Smooth muscle cell (in vitro differentiated cells): ENCODE results near the gene SLC35D3. TPM values are rescaled to one million over a fixed set of nuclear protein-coding genes. Genes with fewer than 3 reads are reported as not detected.

ENCODE experiments used
- DNase-seq: peaks from one replicate; lab custom pipeline; 2025; ENCODE audit not compliant: unreplicated experiment; lab: John Stamatoyannopoulos, UW
- H2AFZ ChIP-seq: fragments of 200-600 bp; sonication (generic); 2 replicates; pipeline ENCODE4 v1.6.0; 2016; ENCODE audit warnings: antibody characterized with exemption, low read depth, mild to moderate bottlenecking
- H3F3A ChIP-seq: fragments of 200-600 bp; sonication (generic); 2 replicates; pipeline ENCODE4 v1.6.0; 2017; ENCODE audit warnings: antibody characterized with exemption, low read depth
- H3K27ac ChIP-seq: fragments of 200-600 bp; sonication (generic); 2 replicates; pipeline ENCODE4 v1.5.1; 2016; ENCODE audit warnings: low read depth, mild to moderate bottlenecking
- H3K27me3 ChIP-seq: fragments of 200-600 bp; sonication (generic); 2 replicates; pipeline ENCODE4 v1.6.1; 2016; ENCODE audit warnings: low read depth, mild to moderate bottlenecking
- H3K36me3 ChIP-seq: fragments of 200-600 bp; sonication (generic); 2 replicates; pipeline ENCODE4 v1.5.1; 2016; ENCODE audit warnings: low read depth
- H3K4me1 ChIP-seq: fragments of 200-600 bp; sonication (generic); 2 replicates; pipeline ENCODE4 v1.5.1; 2016; ENCODE audit warnings: low read depth
- H3K4me2 ChIP-seq: fragments of 200-600 bp; sonication (generic); 2 replicates; pipeline ENCODE4 v1.6.0; 2016; ENCODE audit warnings: mild to moderate bottlenecking
- H3K4me3 ChIP-seq: fragments of 200-600 bp; sonication (generic); 2 replicates; pipeline ENCODE4 v1.5.1; 2016; ENCODE audit warnings: mild to moderate bottlenecking
- H3K79me2 ChIP-seq: fragments of 200-600 bp; sonication (generic); 2 replicates; pipeline ENCODE4 v1.6.0; 2016; ENCODE audit warnings: low read depth, mild to moderate bottlenecking
- H3K9ac ChIP-seq: fragments of 200-600 bp; sonication (generic); 2 replicates; pipeline ENCODE4 v1.6.0; 2016; ENCODE audit warnings: low read depth
- H3K9me3 ChIP-seq: fragments of 200-600 bp; sonication (generic); replicated peaks from 2 replicates; pipeline ENCODE4 v1.5.1; 2016; ENCODE audit warnings: low read depth
- H4K20me1 ChIP-seq: fragments of 200-600 bp; sonication (generic); 2 replicates; pipeline ENCODE4 v1.6.0; 2016; ENCODE audit warnings: low read depth
- CTCF ChIP-seq: fragments of 200-600 bp; sonication (generic); IDR thresholded peaks from 2 replicates; pipeline ENCODE4 v1.5.1; 2017; ENCODE audit warnings: borderline replicate concordance, mild to moderate bottlenecking, antibody characterized with exemption; ENCODE audit not compliant: insufficient read depth, poor library complexity, severe bottlenecking
- WGBS: methylation state at CpG from one replicate; pipeline ENCODE4 v1.1.7; 2016; ENCODE audit warnings: low lambda C conversion rate; 5-methylcytosine and 5-hydroxymethylcytosine counted together
- polyA plus RNA-seq: library from polyadenylated mRNA; unstranded; fragments of >200 nt; fragmentation: Nextera tagmentation; extraction: Ambion mirVana; gene quantifications from 2 replicates; pipeline ENCODE4 v1.2.1, GENCODE V29; 2016
- total RNA-seq: library from RNA; depleted of rRNA; stranded (reverse); fragments of >200 nt; gene quantifications from 2 replicates; pipeline ENCODE4 v1.2.3, GENCODE V29; 2014

The SLC35D3 gene
- total and polyA plus RNA-seq, 2 experiments from 2014 or later, result not detected

DNA sequence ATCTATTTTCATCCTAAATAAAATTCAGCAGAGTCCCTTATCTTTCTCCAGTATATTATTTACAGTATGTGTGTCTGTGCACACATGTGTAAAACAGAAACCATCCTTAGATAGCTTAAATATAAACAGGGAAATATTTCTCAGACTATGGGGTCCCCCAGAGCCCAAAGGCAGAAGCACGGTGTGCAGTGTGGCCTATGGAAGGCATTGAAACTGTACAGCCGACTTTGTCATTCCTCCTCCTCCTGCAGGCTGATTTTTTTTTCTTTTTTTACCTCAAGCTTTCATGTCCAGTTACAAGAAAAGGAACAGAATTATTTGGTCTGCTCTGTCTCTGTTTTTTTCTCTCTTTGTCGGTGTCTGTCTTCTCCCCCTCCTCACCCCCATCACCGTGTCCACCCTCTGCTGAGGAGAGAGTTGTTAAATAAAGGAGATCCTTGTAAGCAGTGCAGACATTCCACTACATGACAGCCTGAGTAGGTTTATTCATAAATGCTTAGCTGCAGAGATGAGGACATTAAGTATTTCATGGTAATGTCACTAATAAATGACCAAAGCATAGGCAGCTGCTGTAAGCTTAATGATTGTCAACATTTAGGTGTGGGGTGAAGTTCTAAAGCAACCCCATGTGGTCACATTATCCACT, 31.8 kb upstream of the SLC35D3 start:
- no peak for DNase-seq
- no peak overlapping the region for H3K4me3 ChIP-seq
- no peaks in the 10 kb centered on the region for H3K4me1 ChIP-seq
- H2AFZ ChIP-seq, result no peak overlapping the region
- H3K9me3 ChIP-seq, result no peaks in the 10 kb centered on the region
- H3K27me3 ChIP-seq, result no peaks in the 10 kb centered on the region
- peaks cover 14% of the 10 kb centered on the region for H4K20me1 ChIP-seq
- no peaks in the 10 kb centered on the region for H3K36me3 ChIP-seq
- H3K27ac ChIP-seq, result no peak overlapping the region
- WGBS, result 60% methylated on average over 4 of the region's 4 CpGs
- H3K4me2 ChIP-seq, result peak overlapping the region; percentile 16
- no peaks in the 10 kb centered on the region for H3F3A ChIP-seq
- no peak overlapping the region for H3K9ac ChIP-seq
- no peak for TF ChIP-seq CTCF
- H3K79me2 ChIP-seq, result no peaks in the 10 kb centered on the region

- H3K4me2 ChIP-seq, result no peak overlapping the region
- H4K20me1 ChIP-seq, result peaks cover 19% of the 10 kb centered on the region
- no peak overlapping the region for H3K9ac ChIP-seq
- no peaks in the 10 kb centered on the region for H3K4me1 ChIP-seq
- H3K27ac ChIP-seq, result no peak overlapping the region
- H3K36me3 ChIP-seq, result no peaks in the 10 kb centered on the region
- no peak overlapping the region for H2AFZ ChIP-seq
- no peak overlapping the region for H3K4me3 ChIP-seq
- 88% methylated on average over 3 of the region's 3 CpGs for WGBS
- H3K27me3 ChIP-seq, result no peaks in the 10 kb centered on the region
- no peaks in the 10 kb centered on the region for H3K79me2 ChIP-seq
- H3F3A ChIP-seq, result no peaks in the 10 kb centered on the region
- H3K9me3 ChIP-seq, result no peaks in the 10 kb centered on the region
- TF ChIP-seq CTCF, result no peak
- DNase-seq, result no peak
Measured at GRCh38 chr6:136890986-136891385, 31.1 kb upstream of the SLC35D3 start.

DNA sequence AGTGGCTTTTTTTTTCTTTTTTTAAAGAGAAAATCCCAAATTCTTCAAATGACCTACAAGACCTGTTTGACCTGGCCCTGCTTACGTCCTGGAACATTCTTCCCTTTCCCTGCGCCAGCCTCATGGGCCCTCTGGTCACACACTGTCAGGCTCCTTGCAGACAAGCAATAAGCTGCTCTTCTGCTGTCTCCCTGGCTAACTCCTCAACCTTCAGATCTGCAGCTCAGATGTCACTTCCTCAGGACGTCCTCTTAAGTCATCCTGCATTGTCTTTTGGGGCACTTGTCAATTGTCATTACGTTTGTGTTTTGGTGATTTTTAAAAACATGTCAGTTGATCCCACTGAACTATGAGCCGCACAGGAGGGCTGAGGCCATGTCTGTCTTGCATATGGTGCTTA, 28.9 kb upstream of the SLC35D3 start:
- DNase-seq, result no peak
- no peak overlapping the region for H2AFZ ChIP-seq
- no peaks in the 10 kb centered on the region for H3K4me1 ChIP-seq
- H4K20me1 ChIP-seq, result peaks cover 25% of the 10 kb centered on the region
- H3K9ac ChIP-seq, result no peak overlapping the region
- no peak overlapping the region for H3K4me2 ChIP-seq
- no peak overlapping the region for H3K27ac ChIP-seq
- 92% methylated on average over 5 of the region's 5 CpGs for WGBS
- TF ChIP-seq CTCF, result no peak
- H3F3A ChIP-seq, result no peaks in the 10 kb centered on the region
- no peaks in the 10 kb centered on the region for H3K9me3 ChIP-seq
- no peak overlapping the region for H3K4me3 ChIP-seq
- no peaks in the 10 kb centered on the region for H3K27me3 ChIP-seq
- no peaks in the 10 kb centered on the region for H3K79me2 ChIP-seq
- H3K36me3 ChIP-seq, result peaks cover 2% of the 10 kb centered on the region

DNA sequence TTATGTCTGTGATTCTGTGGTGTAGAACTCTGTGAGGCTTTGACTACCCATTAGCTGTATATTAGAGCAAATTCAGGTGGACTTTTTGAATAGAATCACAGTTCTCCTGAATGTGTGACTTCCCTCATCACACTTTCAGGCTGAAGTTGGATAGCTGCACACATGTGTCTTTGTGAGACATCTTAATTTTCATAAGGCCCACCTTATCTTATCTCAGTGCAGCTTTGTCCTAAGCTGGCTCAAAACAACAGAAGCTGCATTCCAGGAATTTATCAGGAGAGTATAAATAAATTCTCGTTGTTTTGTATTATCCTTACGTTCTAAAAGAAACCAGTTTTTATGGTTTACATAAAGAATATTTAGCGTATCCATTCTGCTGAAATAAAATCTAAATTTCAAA, 26.2 kb upstream of the SLC35D3 start:
- TF ChIP-seq CTCF, result no peak
- Histone ChIP-seq H4K20me1 (peaks cover 16% of the 10 kb centered on the region), H3K36me3 (peaks cover 5% of the 10 kb centered on the region), H3K4me1 (no peaks in the 10 kb centered on the region), H2AFZ (no peak overlapping the region), H3K9ac (no peak overlapping the region), H3K27ac (no peak overlapping the region), H3K79me2 (no peaks in the 10 kb centered on the region), H3K4me3 (no peak overlapping the region), H3K27me3 (no peaks in the 10 kb centered on the region), H3K4me2 (no peak overlapping the region), H3F3A (no peaks in the 10 kb centered on the region), H3K9me3 (no peaks in the 10 kb centered on the region)
- WGBS, result 69% methylated on average over 3 of the region's 3 CpGs
- no peak for DNase-seq
